HG03060 (cell line): ENCODE results near the gene KMT2B.

Experiments used
- ATAC-seq: cut with Tn5 transposase; IDR thresholded peaks from one replicate; pipeline ENCODE4 v1.9.1; 2021; ENCODE audit warnings: low read depth, moderate number of reproducible peaks; ENCODE audit not compliant: unreplicated experiment

Gene KMT2B

DNA sequence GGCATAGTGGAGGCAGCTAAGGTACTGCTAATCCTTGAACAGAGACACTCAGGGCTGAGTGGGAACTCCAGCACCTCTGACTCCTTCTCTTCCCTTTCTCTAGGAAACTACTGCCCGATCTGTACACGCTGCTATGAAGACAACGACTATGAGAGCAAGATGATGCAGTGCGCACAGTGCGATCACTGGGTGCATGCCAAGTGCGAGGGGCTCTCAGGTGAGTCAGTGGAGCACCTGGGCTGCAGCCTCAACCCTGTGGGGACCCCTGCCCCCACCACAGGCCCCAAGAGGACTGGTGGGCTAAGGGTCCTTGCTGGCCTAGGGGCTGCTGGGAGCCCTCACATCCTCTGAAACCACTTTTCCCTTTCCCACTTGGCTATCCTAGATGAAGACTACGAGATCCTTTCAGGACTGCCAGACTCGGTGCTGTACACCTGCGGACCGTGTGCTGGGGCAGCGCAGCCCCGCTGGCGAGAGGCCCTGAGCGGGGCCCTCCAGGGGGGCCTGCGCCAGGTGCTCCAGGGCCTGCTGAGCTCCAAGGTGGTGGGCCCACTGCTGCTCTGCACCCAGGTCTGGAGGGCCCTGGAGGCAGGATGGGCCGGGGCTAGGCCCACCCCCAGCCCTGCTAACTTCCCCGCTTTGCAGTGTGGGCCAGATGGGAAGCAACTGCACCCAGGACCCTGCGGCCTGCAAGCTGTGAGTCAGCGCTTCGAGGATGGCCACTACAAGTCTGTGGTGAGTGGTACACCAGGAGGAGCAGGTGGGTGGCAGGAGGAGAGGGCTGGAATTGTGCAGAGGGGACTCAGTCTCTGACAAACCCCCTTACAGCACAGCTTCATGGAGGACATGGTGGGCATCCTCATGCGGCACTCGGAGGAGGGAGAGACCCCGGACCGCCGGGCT lies 9.5 kb downstream of the KMT2B start:
- no peak for ATAC-seq

DNA sequence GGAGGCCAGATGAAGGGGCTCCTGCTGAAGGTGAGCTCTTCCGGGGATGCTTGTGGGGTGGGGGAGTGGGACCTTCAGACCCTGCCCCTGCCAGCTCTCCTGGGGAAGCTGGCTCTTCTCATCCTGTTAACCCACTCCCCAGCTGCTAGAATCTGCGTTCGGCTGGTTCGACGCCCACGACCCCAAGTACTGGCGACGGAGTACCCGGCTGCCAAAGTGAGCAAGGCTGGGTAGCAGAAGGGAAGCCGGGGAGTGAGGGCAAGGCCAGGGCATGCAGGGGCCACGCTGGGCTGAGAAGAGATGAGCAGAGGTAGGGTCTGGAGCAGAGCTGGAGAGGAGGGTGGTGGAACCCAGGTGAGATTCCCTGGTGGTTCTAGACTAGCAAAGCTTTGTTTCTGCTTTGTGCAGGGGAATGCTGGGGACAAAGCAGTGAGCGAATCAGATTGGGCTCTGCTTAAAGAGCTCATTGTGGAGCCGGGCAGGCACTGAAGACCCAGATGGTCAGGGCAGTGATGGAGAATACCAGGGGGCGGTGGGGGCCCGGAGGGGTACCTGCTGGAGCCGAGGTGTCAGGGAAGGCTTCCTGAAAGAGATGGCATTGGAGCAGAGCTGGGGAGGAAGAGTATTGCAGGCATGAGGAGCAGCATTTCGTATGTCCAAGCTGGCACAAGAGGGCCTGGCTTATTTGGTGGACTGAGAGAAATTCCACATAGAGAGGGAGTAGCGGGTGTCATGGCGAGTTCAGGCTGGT lies 10.3 kb downstream of the KMT2B start:
- ATAC-seq: no peak

DNA sequence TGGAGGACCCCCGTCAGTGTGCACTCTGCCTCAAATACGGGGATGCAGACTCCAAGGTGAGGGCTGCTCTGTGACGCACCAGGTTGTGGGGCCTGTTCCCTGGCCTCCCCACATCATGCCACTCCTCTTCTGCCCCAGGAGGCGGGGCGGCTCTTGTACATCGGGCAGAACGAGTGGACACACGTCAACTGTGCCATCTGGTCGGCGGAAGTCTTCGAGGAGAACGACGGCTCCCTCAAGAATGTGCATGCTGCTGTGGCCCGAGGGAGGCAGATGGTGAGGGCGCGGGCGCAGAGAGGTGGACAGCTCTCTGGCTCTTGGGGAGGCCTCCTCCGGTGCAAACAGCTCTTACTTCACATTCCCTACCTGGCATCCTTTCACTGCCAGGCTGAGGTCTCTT lies 11.2 kb downstream of the KMT2B start:
- no peak for ATAC-seq

- no peak for ATAC-seq
Measured at GRCh38 chr19:35729763-35730162, 12.0 kb downstream of the KMT2B start.

DNA sequence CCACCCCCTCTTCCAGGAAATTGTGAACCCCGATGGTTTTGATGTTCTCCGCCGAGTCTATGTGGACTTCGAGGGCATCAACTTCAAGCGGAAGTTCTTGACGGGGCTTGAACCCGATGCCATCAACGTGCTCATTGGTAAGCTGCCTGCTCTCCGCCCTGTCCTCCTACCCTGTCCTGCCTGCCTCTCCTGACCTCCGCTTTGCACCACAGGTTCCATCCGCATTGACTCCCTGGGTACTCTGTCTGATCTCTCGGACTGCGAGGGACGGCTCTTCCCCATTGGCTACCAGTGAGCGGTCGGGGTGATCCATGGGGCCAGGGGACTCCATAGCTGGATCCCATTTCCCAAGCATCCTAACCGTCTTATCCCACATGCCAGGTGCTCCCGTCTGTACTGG lies 12.5 kb downstream of the KMT2B start:
- ATAC-seq: no peak

DNA sequence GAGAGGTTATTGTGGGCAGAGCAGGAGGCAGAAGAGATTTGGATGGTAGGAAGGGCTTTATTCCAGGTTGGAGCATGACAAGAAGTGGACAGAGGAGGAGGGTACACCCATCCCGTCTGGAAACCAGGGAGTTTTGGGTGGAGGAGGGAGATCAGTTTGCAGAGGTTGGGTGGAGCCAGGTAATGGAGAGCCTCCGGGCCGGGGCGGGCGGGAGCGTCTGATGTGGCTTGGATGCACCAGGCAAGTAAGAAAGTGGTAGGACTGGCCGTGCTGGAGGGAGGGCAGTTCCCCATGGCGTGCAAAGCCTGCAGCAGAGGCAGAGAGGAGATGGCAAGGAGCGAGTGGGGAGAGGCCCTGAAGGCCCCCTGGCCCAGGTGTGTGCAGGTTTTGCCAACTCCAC lies 13.6 kb downstream of the KMT2B start:
- no peak for ATAC-seq

DNA sequence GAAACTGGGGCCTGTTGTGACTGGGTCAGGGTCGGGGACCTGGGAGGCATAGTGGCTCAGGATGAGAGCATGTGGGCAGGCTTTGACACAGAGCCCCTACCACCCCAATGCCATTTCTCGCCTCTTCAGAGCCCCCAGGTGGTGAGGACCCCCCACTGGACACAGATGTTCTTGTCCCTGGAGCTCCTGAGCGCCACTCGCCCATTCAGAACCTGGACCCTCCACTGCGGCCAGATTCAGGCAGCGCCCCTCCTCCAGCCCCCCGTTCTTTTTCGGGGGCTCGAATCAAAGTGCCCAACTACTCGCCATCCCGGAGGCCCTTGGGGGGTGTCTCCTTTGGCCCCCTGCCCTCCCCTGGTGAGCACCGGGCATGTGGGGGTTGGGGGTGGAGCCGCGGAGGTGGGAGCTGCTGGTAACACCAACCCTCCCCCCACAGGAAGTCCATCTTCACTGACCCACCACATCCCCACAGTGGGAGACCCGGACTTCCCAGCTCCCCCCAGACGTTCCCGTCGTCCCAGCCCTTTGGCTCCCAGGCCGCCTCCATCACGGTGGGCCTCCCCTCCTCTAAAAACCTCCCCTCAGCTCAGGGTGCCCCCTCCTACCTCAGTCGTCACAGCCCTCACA lies 14.1 kb downstream of the KMT2B start:
- ATAC-seq: no peak

DNA sequence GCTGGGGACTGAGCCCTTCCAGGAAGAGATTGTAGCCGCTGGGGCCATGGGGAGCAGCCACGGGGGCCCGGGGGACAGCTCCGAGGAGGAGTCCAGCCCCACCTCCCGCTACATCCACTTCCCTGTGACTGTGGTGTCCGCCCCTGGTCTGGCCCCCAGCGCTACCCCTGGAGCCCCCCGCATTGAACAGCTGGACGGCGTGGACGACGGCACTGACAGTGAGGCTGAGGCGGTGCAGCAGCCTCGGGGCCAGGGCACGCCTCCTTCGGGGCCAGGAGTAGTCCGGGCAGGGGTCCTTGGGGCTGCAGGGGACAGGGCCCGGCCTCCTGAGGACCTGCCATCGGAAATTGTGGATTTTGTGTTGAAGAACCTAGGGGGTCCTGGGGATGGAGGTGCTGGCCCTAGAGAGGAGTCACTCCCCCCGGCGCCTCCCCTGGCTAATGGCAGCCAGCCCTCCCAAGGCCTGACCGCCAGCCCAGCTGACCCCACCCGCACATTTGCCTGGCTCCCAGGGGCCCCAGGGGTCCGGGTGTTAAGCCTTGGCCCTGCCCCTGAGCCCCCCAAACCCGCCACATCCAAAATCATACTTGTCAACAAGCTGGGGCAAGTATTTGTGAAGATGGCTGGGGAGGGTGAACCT lies 14.9 kb downstream of the KMT2B start:
- no peak for ATAC-seq

- ATAC-seq: no peak
Measured at GRCh38 chr19:35733180-35734125, 15.7 kb downstream of the KMT2B start.

DNA sequence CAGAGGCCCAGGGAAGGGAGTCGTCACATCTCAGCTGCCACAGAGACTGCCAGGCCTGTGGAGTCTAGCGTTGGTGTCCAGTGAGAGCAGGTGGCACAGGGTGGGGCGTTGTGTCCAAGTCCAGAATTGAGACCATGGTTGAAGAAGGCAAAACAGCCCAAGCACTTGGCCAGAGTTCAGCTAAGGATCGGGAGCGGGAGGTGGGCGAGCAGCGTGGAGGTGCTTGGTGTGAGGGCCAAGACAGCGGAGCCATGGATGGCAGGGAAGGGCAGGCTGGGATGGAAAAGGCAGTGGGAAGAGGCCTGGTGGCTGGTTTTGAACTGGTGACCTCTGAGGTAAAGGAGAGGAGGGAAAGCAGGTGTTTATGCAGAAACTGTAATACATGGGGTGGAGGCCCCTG lies 16.5 kb downstream of the KMT2B start:
- ATAC-seq: no peak

GRCh38 chr19:35734889-35735288 lies 17.1 kb downstream of the KMT2B start:
- no peak for ATAC-seq

- no peak for ATAC-seq
Measured at GRCh38 chr19:35736913-35737886, 19.4 kb downstream of the KMT2B start.

- no peak for ATAC-seq
Measured at GRCh38 chr19:35738021-35738886, 20.5 kb downstream of the KMT2B start.

- ATAC-seq: no peak
Measured at GRCh38 chr19:35738887-35739229, 21.1 kb downstream of the KMT2B start.

DNA sequence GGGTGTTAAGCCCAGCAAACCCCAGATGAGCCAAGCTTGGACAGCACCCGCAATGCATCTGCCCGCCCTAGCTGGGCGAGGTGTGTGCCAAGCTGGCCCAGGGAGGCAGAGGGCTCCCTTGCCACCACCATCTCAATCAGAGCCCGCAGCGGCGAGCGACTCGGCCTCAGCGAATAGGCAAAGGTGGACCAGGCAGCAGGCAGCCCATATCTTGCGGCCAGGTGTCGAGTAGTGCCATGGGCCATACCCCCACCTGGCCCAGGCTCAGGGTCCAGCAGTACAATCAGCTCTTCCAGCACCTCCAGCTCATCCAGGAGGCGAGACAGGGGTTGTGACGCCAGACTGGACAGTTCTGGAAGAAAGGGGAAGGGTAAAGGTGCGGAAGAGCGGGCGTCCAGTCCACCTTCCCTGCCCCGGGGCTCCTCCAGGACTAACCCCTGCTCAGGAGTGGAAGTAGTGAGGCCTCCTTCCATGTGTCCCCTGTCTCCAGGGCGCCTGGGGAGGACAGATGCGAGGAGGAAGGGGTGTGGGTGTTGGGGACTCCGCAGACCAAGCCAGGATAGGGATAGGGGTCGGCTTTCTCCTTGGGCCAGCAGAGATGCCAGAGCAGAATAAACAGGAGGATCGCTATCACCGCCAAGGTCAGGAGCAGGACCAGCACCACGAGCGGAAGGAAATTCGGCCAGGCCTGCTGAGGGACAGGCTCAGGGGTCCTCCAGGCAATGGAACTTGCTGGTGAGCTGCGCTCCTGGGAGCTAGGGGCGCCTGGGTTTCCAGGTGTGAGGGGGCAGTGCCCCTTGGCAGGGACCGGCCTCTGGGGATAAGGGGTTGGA lies 21.7 kb downstream of the KMT2B start:
- no peak for ATAC-seq

GRCh38 chr19:35740108-35740422 lies 22.3 kb downstream of the KMT2B start:
- no peak for ATAC-seq
